A549 (cell line): ENCODE measurements around the gene LRIT3.

ENCODE experiments used
- CTCF ChIP-seq: fragments of >200 bp; sonication (Bioruptor Twin); formaldehyde crosslinking; IDR thresholded peaks from 3 replicates; pipeline ENCODE4 v1.5.1; 2016
- JUNB ChIP-seq: fragments of >200 bp; sonication (Bioruptor Twin); formaldehyde crosslinking; IDR thresholded peaks from 2 replicates; pipeline ENCODE4 v1.6.1; 2016
- RFX5 ChIP-seq: fragments of 450-650 bp; IDR thresholded peaks from 2 replicates; pipeline ENCODE4 v1.7.1; 2014; ENCODE audit warnings: antibody characterized with exemption, mild to moderate bottlenecking, moderate library complexity

GRCh38 chr4:109890076-109890475 lies 42.2 kb downstream of the LRIT3 start:
- no peak for TF ChIP-seq JUNB
- TF ChIP-seq CTCF: no peak
- no peak for TF ChIP-seq RFX5
